ENCODE results near the gene GNAZ. TPM values are rescaled to one million over a fixed set of nuclear protein-coding genes. Genes with fewer than 3 reads are reported as not detected.

The GNAZ gene
- total RNA-seq, 4 donors from 2014 or later, result 0.64 to 9.9 (median 2.6) TPM

DNA sequence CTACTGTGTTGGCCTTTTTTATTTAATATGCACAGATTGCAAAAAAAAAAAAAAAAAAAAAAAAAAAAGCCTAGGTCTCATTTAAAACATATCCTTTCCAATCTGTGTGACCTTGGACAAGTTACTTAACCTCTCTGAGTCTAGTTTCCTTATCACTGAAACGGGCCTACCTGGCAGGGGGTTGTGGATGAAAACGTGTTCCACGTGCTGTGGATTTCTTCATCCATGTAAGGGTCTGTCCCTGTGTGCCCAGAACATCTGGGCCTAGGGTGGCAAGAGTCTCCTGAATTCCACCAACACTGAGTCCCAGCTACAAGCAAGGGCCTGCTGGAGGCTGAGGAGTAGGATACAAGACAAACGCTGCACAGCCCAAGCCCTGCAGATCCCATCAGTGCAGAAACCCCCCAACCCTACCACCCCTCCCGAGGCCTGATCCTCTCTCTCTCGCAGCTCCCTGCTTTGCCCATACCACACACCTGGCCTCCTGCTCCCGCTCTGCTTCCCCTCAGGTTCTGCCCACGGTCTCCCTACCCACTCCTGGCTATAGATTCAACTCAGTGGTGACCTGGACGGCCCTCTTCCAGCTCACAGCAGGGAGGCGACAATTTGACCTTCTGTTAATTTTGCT lies 4.7 kb upstream of the GNAZ start:
- TF ChIP-seq, protein P1, sequence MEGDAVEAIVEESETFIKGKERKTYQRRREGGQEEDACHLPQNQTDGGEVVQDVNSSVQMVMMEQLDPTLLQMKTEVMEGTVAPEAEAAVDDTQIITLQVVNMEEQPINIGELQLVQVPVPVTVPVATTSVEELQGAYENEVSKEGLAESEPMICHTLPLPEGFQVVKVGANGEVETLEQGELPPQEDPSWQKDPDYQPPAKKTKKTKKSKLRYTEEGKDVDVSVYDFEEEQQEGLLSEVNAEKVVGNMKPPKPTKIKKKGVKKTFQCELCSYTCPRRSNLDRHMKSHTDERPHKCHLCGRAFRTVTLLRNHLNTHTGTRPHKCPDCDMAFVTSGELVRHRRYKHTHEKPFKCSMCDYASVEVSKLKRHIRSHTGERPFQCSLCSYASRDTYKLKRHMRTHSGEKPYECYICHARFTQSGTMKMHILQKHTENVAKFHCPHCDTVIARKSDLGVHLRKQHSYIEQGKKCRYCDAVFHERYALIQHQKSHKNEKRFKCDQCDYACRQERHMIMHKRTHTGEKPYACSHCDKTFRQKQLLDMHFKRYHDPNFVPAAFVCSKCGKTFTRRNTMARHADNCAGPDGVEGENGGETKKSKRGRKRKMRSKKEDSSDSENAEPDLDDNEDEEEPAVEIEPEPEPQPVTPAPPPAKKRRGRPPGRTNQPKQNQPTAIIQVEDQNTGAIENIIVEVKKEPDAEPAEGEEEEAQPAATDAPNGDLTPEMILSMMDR (IDR thresholded peaks at IDR 0.05), result no peak
- no peak for TF ChIP-seq POLR2A (IDR thresholded peaks at IDR 0.05)
- H3K36me3 ChIP-seq, result no peaks in the 10 kb centered on the region
- intact Hi-C loops (cut with DNase I), result no loop called here
- peaks cover 4 to 12% (median 6%) of the 10 kb centered on the region in 3 donors for H3K4me1 ChIP-seq
- no peaks in the 10 kb centered on the region for H3K9me3 ChIP-seq
- no peak for DNase-seq
- H3K27ac ChIP-seq, result no peak overlapping the region
- no peak overlapping the region for H3K4me3 ChIP-seq
- WGBS, 2 donors, result 67 to 79% methylated on average over 9 of the region's 10 CpGs
- peaks cover 0 to 22% (median 0%) of the 10 kb centered on the region in 4 donors for H3K27me3 ChIP-seq

DNA sequence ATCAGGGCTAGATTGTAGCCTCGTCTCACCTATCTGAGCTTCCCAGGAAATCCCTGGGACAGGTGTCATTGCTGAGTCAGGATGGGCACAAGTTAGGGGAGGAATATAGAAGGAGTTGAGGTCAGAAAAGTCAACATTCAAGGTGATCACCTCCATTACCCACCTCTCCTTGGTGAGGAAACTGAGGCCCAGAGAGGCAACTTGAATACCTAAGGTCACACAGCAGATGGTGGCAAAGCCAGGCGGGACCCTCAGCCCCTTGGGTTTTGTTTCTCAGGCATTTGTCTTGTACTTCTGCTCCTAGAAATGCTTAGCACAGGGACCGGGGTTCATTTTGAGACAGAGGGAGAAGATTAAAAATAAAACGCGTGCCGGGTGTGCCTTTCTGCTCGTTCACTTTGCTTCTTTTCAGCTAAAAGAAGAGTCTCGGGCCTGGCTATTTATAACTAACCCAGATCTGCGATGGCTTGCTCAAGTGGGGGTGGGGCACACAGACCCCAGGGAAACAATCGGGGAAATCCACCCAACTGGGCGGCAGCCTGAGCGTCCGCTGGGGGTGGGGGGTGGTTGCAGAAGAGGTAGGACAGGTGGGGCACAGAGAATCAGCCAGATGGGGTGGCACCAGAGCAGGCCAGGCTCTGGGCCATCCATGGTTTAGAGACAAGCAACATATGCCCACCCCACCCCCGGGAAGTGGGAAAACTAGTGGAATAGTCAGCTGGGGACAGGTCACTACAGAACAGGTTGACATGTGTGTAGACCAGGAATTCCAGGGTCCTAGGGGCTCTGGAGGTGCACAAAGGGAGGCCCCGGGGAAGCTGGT lies 3.9 kb upstream of the GNAZ start:
- Histone ChIP-seq H3K27me3 (peaks cover 0 to 30% (median 0%) of the 10 kb centered on the region in 4 donors), H3K4me3 (no peak overlapping the region), H3K27ac (no peak overlapping the region), H3K36me3 (no peaks in the 10 kb centered on the region), H3K9me3 (no peaks in the 10 kb centered on the region), H3K4me1 (peaks cover 6 to 20% (median 11%) of the 10 kb centered on the region in 3 donors)
- no peak for DNase-seq
- 83 to 84% methylated on average over 9 to 13 of the region's 15 CpGs for WGBS, 2 donors
- TF ChIP-seq, protein P1 (IDR thresholded peaks at IDR 0.05), result no peak
- no peak for TF ChIP-seq POLR2A (IDR thresholded peaks at IDR 0.05)
- intact Hi-C loops (cut with DNase I), result no loop called here

DNA sequence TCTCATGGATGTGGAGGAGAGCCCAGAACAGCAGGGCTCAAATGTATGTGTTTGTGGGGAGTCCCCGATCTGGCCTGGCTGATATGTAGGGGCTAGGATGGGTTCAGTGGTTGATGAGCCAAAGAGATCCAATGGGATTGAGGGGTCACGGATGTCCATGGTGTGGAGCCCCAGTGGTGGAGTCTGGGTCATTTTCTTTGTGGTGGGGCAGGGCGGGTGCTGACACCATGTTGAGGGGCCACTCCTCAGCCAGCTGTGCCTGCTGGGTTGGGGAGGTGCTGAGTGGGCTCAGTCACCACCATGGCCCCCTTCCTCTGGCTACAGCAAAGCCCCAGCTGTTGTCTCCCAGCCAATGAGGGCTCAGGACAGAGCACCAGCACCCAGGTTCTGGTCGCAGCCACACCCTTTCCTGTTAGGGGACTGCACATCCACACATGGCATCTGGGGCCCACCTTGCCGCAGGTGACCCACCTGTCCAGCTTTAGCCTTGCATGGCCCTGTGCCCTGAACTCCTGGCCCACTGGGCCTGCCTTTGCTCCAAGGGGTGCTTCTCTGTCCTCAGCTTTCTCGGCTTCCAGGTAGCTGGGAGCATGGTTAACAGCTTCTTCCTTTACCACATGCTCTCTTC lies 3.2 kb upstream of the GNAZ start:
- DNase-seq, result no peak
- peaks cover 6 to 26% (median 11%) of the 10 kb centered on the region in 3 donors for H3K4me1 ChIP-seq
- no peak overlapping the region for H3K4me3 ChIP-seq
- WGBS, 2 donors, result 79 to 87% methylated on average over 5 to 6 of the region's 6 CpGs
- H3K27me3 ChIP-seq, result peaks cover 0 to 38% (median 0%) of the 10 kb centered on the region in 4 donors
- H3K27ac ChIP-seq, result no peak overlapping the region
- H3K9me3 ChIP-seq, result no peaks in the 10 kb centered on the region
- TF ChIP-seq, protein P1 (IDR thresholded peaks at IDR 0.05), result no peak
- no peak for TF ChIP-seq POLR2A (IDR thresholded peaks at IDR 0.05)
- no peaks in the 10 kb centered on the region for H3K36me3 ChIP-seq
- intact Hi-C loops (cut with DNase I), result no loop called here

DNA sequence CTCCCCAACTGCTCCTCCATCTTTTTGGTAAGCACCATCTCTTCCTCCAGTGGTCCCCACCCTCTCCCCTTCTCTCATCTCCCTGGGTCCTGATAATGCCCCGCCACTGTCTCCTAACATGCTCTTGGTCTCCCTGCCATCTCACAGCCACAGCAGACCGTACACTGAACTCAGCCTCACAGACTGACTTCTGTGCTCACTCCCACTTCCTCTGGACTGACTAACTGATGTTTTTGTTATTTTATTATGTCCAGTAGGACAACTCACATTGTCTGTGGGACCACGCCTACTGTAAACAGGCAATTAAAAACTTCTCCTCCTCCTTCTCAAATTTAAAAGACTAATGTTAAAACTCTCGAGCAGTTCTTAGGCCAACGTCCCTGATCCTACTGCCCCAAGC lies 2.6 kb upstream of the GNAZ start:
- no peaks in the 10 kb centered on the region for H3K9me3 ChIP-seq
- peaks cover 6 to 26% (median 11%) of the 10 kb centered on the region in 3 donors for H3K4me1 ChIP-seq
- H3K36me3 ChIP-seq, result no peaks in the 10 kb centered on the region
- no peak for TF ChIP-seq POLR2A (IDR thresholded peaks at IDR 0.05)
- TF ChIP-seq, protein P1 (IDR thresholded peaks at IDR 0.05), result no peak
- 63 to 78% methylated on average over 5 of the region's 5 CpGs for WGBS, 2 donors
- no peak overlapping the region for H3K27ac ChIP-seq
- H3K4me3 ChIP-seq, result no peak overlapping the region
- no peak for DNase-seq
- intact Hi-C loops (cut with DNase I), result no loop called here
- peaks cover 0 to 43% (median 0%) of the 10 kb centered on the region in 4 donors for H3K27me3 ChIP-seq

All from esophagus squamous epithelium (tissue), 5 donors.